GM13976 (cell line): ENCODE measurements around the gene ERAS.

ENCODE experiments used
- DNase-seq: peaks from one replicate; pipeline ENCODE4 v3.0.0; 2012; ENCODE audit warnings: low spot score
- CTCF ChIP-seq: IDR thresholded peaks from 2 replicates; pipeline ENCODE4 v1.5.1; 2012; ENCODE audit warnings: borderline replicate concordance, mild to moderate bottlenecking; ENCODE audit not compliant: insufficient read depth; ENCODE audit errors: extremely low read depth, missing control alignments, control extremely low read depth
- in situ Hi-C: fragments of 300-500 bp; cut with MboI; formaldehyde crosslinking; loops from one replicate; pipeline ENCODE4 v1.12.0; 2022; ENCODE audit warnings: low sequenced_read_pairs, mixed read lengths, inconsistent platforms; ENCODE audit not compliant: unreplicated experiment

The ERAS gene

GRCh38 chrX:48794911-48795515 is 31.3 kb upstream of the ERAS start:
- DNase-seq: no peak
- in situ Hi-C loops: no loop called here
- no peak for TF ChIP-seq CTCF

- in situ Hi-C loops: no loop called here
- TF ChIP-seq CTCF: no peak
- DNase-seq: no peak
These were observed 28.0 kb upstream of the ERAS start for GRCh38 chrX:48798318-48798717.

GRCh38 chrX:48800574-48801279 is 25.6 kb upstream of the ERAS start:
- in situ Hi-C loops: no loop called here
- no peak for TF ChIP-seq CTCF
- DNase-seq: no peak

- in situ Hi-C loops: no loop called here
- no peak for TF ChIP-seq CTCF
- peak; percentile 91 for DNase-seq
These were observed 24.8 kb upstream of the ERAS start, which contains the start of gene HDAC6 for GRCh38 chrX:48801280-48802088. HDAC6 (plus strand) TSS chrX:48802067; CDS start chrX:48802693, 626 bp downstream.

GRCh38 chrX:48802089-48802904 is 24.0 kb upstream of the ERAS start:
- in situ Hi-C loops: no loop called here
- TF ChIP-seq CTCF: no peak
- peak; percentile 75 for DNase-seq

GRCh38 chrX:48802905-48803200 is 23.5 kb upstream of the ERAS start:
- no peak for TF ChIP-seq CTCF
- no peak for DNase-seq
- in situ Hi-C loops: no loop called here
